ENCODE measurements around the gene MAP6D1. TPM values are rescaled to one million over a fixed set of nuclear protein-coding genes. Genes with fewer than 3 reads are reported as not detected.

Gene MAP6D1
- total and polyA plus RNA-seq, 9 of the 15 experiments (the other 6 are each of a cell fraction or from before 2014, with no cell fraction given), result 0.16 to 1.5 (median 0.44) TPM; not detected in 3

GRCh38 chr3:183800243-183800863, 25.0 kb downstream of the MAP6D1 start:
- in situ Hi-C loops (cut with MboI), result no loop called here
- Histone ChIP-seq H3K27ac (ENCODE audit: extremely low read depth, low read depth, low read length) (no peak overlapping the region), H3K36me3 (ENCODE audit: control insufficient read depth, insufficient read depth, low read length) (peaks cover 71% of the 10 kb centered on the region), H3K4me1 (replicated peaks in 1 of 2; ENCODE audit: control insufficient read depth in 2 of 2, insufficient read depth in 2 of 2, low read length in 2 of 2) (no peaks in the 10 kb centered on the region; a peak in 2 of 5 replicates), H3K27me3 (ENCODE audit: control insufficient read depth in 2 of 2, insufficient read depth in 2 of 2, low read length in 2 of 2) (no peaks in the 10 kb centered on the region), H2AFZ (ENCODE audit: low read depth, low read length) (no peak overlapping the region), H3K79me2 (ENCODE audit: control insufficient read depth, insufficient read depth, low read length) (no peaks in the 10 kb centered on the region), H3K9ac (ENCODE audit: insufficient read depth in 1 of 2, low read depth in 2 of 2, low read length in 2 of 2) (no peak overlapping the region), H4K20me1 (replicated peaks; ENCODE audit: control insufficient read depth, insufficient read depth, low read length) (no peaks in the 10 kb centered on the region; the same call in 1 of the 2 replicates), H3K9me1 (ENCODE audit: control insufficient read depth, insufficient read depth, low read length) (no peaks in the 10 kb centered on the region), H3K4me3 (no peak overlapping the region), H3K4me2 (ENCODE audit: insufficient read depth, low read length) (no peak overlapping the region), H3K9me3 (replicated peaks; ENCODE audit: control insufficient read depth, insufficient read depth, low read depth, low read length) (no peaks in the 10 kb centered on the region)
- FAIRE-seq (no peak), DNase-seq (ENCODE audit: extremely low read depth in 1 of 4, low spot score in 3 of 4) (no peak), ATAC-seq (no peak)
- ChIA-PET CTCF (ENCODE audit: low intra/inter-chr PET ratio) (no interaction called here), POLR2A (interaction anchor here (1.1 kb wide), 1 partner anchor 22 kb away, joined by 3 read pairs; no protein-coding TSS in a partner anchor)
- intact Hi-C loops (cut with micrococcal nuclease), result no loop called here
- 90% methylated on average over 8 of the region's 8 CpGs for WGBS (ENCODE audit: insufficient coverage, low coverage, missing lambda C conversion rate)
- BruUV-seq (replicated peaks), result no TSS peak
- TF ChIP-seq ZNF707 (CRISPR knock-in tag; conservative IDR thresholded peaks at IDR 0.05), result no peak
- no peak for TF ChIP-seq MAFK (IDR thresholded peaks at IDR 0.05; ENCODE audit: low read length)
- TF ChIP-seq BRF1 (IDR thresholded peaks at IDR 0.05; ENCODE audit: borderline replicate concordance, extremely low read depth, insufficient read length), result no peak
- no peak for TF ChIP-seq KLF1 (tag; IDR thresholded peaks at IDR 0.05)
- no peak for TF ChIP-seq XRCC3 (IDR thresholded peaks at IDR 0.05)
- TF ChIP-seq FOS (IDR thresholded peaks at IDR 0.05; ENCODE audit: extremely low read depth, insufficient read length), result no peak
- TF ChIP-seq ZNF561 (CRISPR knock-in tag; conservative IDR thresholded peaks at IDR 0.05), result no peak
- TF ChIP-seq HMG20A (CRISPR knock-in tag; conservative IDR thresholded peaks at IDR 0.05), result no peak
- no peak for TF ChIP-seq CBFA2T3 (IDR thresholded peaks at IDR 0.05)
- TF ChIP-seq NCOA2 (IDR thresholded peaks at IDR 0.05; ENCODE audit: partially characterized antibody in 2 of 2), result no peak
- TF ChIP-seq MCM2 (IDR thresholded peaks at IDR 0.05; ENCODE audit: low read depth), result no peak
- TF ChIP-seq ATF4 (CRISPR knock-in tag; IDR thresholded peaks at IDR 0.05), result no peak
- no peak for TF ChIP-seq PREB (CRISPR knock-in tag; IDR thresholded peaks at IDR 0.05)
